OCI-M1 (cell line): ENCODE results near the gene SMG6.
"Not testable (repeated sequence)": the region's sequence is repeated elsewhere in the genome, so short reads cannot be mapped to it uniquely, and the experiment has no call there.

Experiments used
- DNase-seq: peaks from one replicate; lab custom pipeline; 2025; lab: John Stamatoyannopoulos, UW

SMG6 gene

GRCh38 chr17:2202996-2203575 lies 100.5 kb downstream of the SMG6 start:
- no peak for DNase-seq

GRCh38 chr17:2202302-2202995 lies 101.1 kb downstream of the SMG6 start:
- no peak for DNase-seq

- DNase-seq: not testable (repeated sequence)
Observed at GRCh38 chr17:2199386-2199785, 104.2 kb downstream of the SMG6 start.

- no peak for DNase-seq
Observed at GRCh38 chr17:2198927-2199326, 104.7 kb downstream of the SMG6 start.

- no peak for DNase-seq
Observed at GRCh38 chr17:2197271-2197670, 106.3 kb downstream of the SMG6 start.

GRCh38 chr17:2195729-2196128 lies 107.9 kb downstream of the SMG6 start:
- peak; percentile 63 for DNase-seq

- DNase-seq: no peak
Observed at GRCh38 chr17:2194889-2195335, 108.7 kb downstream of the SMG6 start.

- DNase-seq: peak; percentile 42
Observed at GRCh38 chr17:2192367-2193057, 111.1 kb downstream of the SMG6 start.

GRCh38 chr17:2191785-2192184 lies 111.8 kb downstream of the SMG6 start:
- DNase-seq: no peak

GRCh38 chr17:2191227-2191626 lies 112.4 kb downstream of the SMG6 start:
- DNase-seq: no peak

- no peak for DNase-seq
Observed at GRCh38 chr17:2190014-2190413, 113.6 kb downstream of the SMG6 start.

GRCh38 chr17:2188971-2189630 lies 114.5 kb downstream of the SMG6 start:
- no peak for DNase-seq

- DNase-seq: no peak
Observed at GRCh38 chr17:2187758-2188157, 115.8 kb downstream of the SMG6 start.

- DNase-seq: no peak
Observed at GRCh38 chr17:2186937-2187336, 116.6 kb downstream of the SMG6 start.

GRCh38 chr17:2184993-2185931 lies 118.3 kb downstream of the SMG6 start:
- no peak for DNase-seq

GRCh38 chr17:2183346-2183745 lies 120.2 kb downstream of the SMG6 start:
- DNase-seq: no peak

GRCh38 chr17:2181897-2182448 lies 121.6 kb downstream of the SMG6 start:
- no peak for DNase-seq

- DNase-seq: no peak
Observed at GRCh38 chr17:2181206-2181896, 122.2 kb downstream of the SMG6 start.

GRCh38 chr17:2180768-2181167 lies 122.8 kb downstream of the SMG6 start:
- no peak for DNase-seq

GRCh38 chr17:2179615-2180295 lies 123.8 kb downstream of the SMG6 start:
- DNase-seq: no peak
